Nephron progenitor cell (in vitro differentiated cells): ENCODE data around the gene NDUFAF5.

Experiments used
- DNase-seq: peaks from one replicate; pipeline ENCODE4 v3.0.0; 2021
- H3K27ac Mint-ChIP-seq: 2 replicates; pipeline ENCODE4 v1.8.0; 2021; ENCODE audit warnings: mild to moderate bottlenecking, moderate library complexity, mixed read lengths
- H3K27me3 Mint-ChIP-seq: 2 replicates; pipeline ENCODE4 v1.8.0; 2021; ENCODE audit warnings: mild to moderate bottlenecking, low read depth, mixed read lengths; ENCODE audit not compliant: poor library complexity
- H3K36me3 Mint-ChIP-seq: 2 replicates; pipeline ENCODE4 v1.8.0; 2021; ENCODE audit warnings: low read depth, mixed read lengths
- H3K4me1 Mint-ChIP-seq: 2 replicates; pipeline ENCODE4 v1.8.0; 2021; ENCODE audit warnings: mixed read lengths
- H3K4me3 Mint-ChIP-seq: 2 replicates; pipeline ENCODE4 v1.8.0; 2021; ENCODE audit warnings: mild to moderate bottlenecking, moderate library complexity, mixed read lengths
- H3K9me3 Mint-ChIP-seq: 2 replicates; pipeline ENCODE4 v1.8.0; 2021; ENCODE audit warnings: mild to moderate bottlenecking, moderate library complexity, mixed read lengths
- TF ChIP-seq, protein P1 (sequence below): fragments of 200-600 bp; sonication (generic); IDR thresholded peaks from 2 replicates; pipeline ENCODE4 v1.5.0; 2021; ENCODE audit warnings: antibody characterized with exemption

The NDUFAF5 gene

DNA sequence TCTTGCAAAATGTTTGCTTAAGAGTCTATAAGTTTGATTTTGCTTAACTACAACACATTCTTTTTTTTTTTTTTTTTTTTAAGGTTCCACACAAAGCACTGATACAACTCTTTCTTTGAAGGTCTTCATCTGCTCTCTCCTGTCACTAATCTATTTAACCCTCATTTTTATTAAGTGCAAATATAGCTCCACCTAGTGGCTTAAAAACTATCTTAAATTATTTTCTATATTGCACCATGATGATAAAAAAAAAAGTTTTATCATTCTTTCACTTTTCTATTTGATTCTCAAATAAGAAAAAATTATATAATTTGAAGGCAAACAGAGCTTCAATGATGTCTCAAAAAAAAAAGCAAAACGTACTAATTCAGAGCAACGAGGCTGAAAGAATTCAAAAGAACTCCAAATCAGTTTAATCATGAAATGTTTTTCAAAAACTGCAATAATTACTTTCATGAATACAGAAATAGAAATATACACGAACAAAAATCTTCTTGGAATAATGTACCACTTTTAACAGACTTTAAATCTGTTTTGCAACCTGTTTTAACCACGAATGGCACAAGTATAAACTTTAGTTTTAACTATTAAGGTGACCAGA, 12.9 kb upstream of the NDUFAF5 start:
- DNase-seq, result no peak
- Mint-ChIP-seq H3K4me1 (no peaks in the 10 kb centered on the region), H3K27me3 (no peaks in the 10 kb centered on the region), H3K9me3 (peaks cover 14% of the 10 kb centered on the region), H3K27ac (no peak overlapping the region), H3K4me3 (no peak overlapping the region), H3K36me3 (peaks cover 79% of the 10 kb centered on the region)
- TF ChIP-seq, protein P1, sequence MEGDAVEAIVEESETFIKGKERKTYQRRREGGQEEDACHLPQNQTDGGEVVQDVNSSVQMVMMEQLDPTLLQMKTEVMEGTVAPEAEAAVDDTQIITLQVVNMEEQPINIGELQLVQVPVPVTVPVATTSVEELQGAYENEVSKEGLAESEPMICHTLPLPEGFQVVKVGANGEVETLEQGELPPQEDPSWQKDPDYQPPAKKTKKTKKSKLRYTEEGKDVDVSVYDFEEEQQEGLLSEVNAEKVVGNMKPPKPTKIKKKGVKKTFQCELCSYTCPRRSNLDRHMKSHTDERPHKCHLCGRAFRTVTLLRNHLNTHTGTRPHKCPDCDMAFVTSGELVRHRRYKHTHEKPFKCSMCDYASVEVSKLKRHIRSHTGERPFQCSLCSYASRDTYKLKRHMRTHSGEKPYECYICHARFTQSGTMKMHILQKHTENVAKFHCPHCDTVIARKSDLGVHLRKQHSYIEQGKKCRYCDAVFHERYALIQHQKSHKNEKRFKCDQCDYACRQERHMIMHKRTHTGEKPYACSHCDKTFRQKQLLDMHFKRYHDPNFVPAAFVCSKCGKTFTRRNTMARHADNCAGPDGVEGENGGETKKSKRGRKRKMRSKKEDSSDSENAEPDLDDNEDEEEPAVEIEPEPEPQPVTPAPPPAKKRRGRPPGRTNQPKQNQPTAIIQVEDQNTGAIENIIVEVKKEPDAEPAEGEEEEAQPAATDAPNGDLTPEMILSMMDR, result peak; percentile 55

DNA sequence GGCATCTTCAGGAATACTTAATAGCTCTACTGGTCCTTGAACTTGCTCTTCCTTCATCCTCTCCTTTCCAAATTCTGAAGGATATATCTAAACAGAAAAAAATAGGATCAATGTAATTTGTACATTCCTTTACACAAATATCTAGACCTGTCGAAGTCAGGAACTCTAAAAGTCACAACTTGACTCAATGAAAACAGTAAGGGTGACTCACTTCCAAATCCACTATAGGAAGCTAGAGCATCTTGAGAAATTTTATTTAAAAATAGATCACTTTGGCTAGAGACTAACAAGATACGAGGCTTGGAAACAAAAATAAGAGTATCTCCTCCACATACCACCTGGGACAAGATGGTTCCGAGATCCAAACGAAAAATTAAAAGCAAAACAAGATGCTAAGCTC, 12.3 kb upstream of the NDUFAF5 start:
- peaks cover 8% of the 10 kb centered on the region for H3K9me3 Mint-ChIP-seq
- DNase-seq, result no peak
- H3K27ac Mint-ChIP-seq, result no peak overlapping the region
- H3K36me3 Mint-ChIP-seq, result peaks cover 78% of the 10 kb centered on the region
- no peaks in the 10 kb centered on the region for H3K4me1 Mint-ChIP-seq
- H3K4me3 Mint-ChIP-seq, result no peak overlapping the region
- no peaks in the 10 kb centered on the region for H3K27me3 Mint-ChIP-seq
- TF ChIP-seq, protein P1, result no peak

DNA sequence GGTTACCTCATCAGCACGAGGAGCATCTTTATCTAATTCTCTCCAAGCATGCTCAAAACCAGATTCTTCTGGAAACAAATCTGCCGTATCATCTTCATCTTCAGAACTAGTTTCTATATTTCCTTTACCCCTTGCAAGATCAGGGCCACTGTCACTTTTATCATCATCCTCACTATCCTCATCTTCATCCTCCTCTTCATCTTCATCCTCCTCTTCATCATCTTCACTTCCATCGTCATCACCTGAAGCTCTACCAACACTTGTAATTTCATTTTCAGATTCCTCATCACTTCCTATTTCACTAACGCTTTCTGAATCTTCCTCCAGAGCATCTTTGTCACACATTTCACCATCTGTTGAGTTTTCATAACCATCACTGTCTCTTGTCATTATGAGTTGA, 9.0 kb upstream of the NDUFAF5 start:
- H3K27me3 Mint-ChIP-seq, result no peaks in the 10 kb centered on the region
- H3K4me3 Mint-ChIP-seq, result no peak overlapping the region

DNA sequence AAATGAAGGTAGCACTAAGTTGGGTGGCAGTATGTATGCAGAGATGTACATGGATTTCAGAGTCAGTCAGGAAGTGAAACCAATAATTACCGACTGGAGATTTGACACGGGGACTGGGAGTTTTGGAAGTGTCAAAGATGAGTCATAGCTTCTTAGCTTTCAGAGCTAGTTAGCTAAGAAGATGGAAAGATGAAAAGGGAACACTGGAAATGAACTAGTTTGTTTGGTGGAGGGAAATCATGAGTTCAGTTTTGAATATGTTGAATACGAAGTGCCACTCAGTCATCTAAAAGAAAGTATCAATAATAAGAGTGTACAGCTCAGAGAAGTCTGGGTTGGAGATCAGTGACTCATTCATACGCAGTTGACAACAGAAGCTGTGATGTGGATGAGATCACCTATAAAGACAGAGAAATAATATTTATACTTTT, 7.6 kb upstream of the NDUFAF5 start:
- H3K4me3 Mint-ChIP-seq, result no peak overlapping the region
- H3K27me3 Mint-ChIP-seq, result no peaks in the 10 kb centered on the region
- H3K9me3 Mint-ChIP-seq, result no peaks in the 10 kb centered on the region
- no peak for DNase-seq
- peaks cover 5% of the 10 kb centered on the region for H3K4me1 Mint-ChIP-seq
- peaks cover 69% of the 10 kb centered on the region for H3K36me3 Mint-ChIP-seq
- peak overlapping the region; percentile 8 for H3K27ac Mint-ChIP-seq
- TF ChIP-seq, protein P1, result no peak

More for the DNA sequence above, 9.0 kb upstream of the NDUFAF5 start:
- no peaks in the 10 kb centered on the region for H3K9me3 Mint-ChIP-seq
- H3K36me3 Mint-ChIP-seq, result peaks cover 68% of the 10 kb centered on the region
- TF ChIP-seq, protein P1, result no peak
- no peak overlapping the region for H3K27ac Mint-ChIP-seq
- no peak for DNase-seq
- peaks cover 4% of the 10 kb centered on the region for H3K4me1 Mint-ChIP-seq

DNA sequence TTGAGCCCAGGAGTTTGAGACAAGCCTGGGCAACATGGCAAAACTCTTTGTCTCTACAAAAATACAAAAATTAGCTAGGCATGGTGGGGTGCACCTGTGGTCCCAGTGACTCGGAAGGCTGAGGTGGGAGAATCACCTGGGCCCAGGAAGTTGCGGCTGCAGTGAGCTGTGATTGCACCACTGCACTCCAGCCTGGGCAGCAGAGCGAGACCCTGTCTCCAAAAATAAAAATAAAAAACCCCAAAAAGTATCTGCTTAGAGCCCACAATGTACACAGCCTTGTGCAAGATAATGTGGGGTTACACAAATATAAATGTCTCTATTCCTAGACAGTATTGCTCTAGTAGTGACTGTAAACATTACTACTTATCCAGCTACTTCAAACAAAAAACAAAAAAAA, 6.0 kb upstream of the NDUFAF5 start:
- Mint-ChIP-seq H3K9me3 (no peaks in the 10 kb centered on the region), H3K4me3 (no peak overlapping the region), H3K36me3 (peaks cover 68% of the 10 kb centered on the region), H3K4me1 (peaks cover 22% of the 10 kb centered on the region), H3K27ac (no peak overlapping the region), H3K27me3 (no peaks in the 10 kb centered on the region)
- TF ChIP-seq, protein P1, result no peak
- no peak for DNase-seq

DNA sequence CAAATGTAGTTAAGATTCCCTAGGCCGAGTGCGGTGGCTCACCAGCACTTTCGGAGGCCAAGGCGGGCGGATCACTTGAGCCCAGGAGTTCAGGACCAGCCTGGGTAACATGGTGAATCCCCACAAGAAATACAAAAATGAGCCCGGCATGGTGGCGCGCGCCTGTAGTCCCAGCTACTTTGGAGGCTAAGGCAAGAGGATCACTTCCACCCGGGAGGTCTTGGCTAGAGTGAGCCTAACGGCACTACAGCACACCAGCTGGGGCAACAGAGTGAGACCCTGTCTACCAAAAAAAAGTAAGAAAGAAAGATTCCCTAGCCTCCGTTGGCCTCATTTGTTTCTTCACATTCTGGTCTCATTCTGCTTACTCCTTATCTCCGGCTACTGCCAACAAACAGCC, 1.3 kb upstream of the NDUFAF5 start:
- Mint-ChIP-seq H3K4me1 (peaks cover 56% of the 10 kb centered on the region), H3K4me3 (peak overlapping the region; percentile 98)
- DNase-seq, result no peak

More for the DNA sequence above, 1.3 kb upstream of the NDUFAF5 start:
- no peaks in the 10 kb centered on the region for H3K9me3 Mint-ChIP-seq
- H3K27ac Mint-ChIP-seq, result no peak overlapping the region
- TF ChIP-seq, protein P1, result no peak
- peaks cover 39% of the 10 kb centered on the region for H3K36me3 Mint-ChIP-seq
- H3K27me3 Mint-ChIP-seq, result no peaks in the 10 kb centered on the region
